Pons (tissue), 1 donor: Measurements from ENCODE around the gene NF2.

Experiments used
- DNase-seq: peaks from one replicate; pipeline ENCODE4 v3.0.0-alpha.2; 2016; ENCODE audit warnings: low spot score

Gene NF2

DNA sequence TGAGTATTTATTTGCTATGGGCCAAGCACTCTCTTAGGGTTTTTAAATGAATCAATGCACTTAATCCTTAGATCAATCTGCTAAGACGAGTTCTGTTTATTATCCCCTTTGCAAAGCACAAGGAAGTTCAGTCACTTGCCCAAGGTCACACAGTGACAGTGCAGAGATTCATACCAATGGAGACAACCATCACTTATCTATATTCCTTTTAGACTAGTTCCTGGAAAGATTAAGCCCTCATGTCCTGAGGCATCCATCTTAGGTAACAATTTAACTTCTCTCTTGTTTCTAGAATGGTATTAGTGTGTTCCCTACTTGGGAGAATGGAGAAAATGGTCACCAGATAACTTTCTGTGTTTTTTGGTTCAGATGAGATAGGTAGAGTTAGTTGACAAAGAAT is 28.3 kb downstream of the NF2 start:
- no peak for DNase-seq

DNA sequence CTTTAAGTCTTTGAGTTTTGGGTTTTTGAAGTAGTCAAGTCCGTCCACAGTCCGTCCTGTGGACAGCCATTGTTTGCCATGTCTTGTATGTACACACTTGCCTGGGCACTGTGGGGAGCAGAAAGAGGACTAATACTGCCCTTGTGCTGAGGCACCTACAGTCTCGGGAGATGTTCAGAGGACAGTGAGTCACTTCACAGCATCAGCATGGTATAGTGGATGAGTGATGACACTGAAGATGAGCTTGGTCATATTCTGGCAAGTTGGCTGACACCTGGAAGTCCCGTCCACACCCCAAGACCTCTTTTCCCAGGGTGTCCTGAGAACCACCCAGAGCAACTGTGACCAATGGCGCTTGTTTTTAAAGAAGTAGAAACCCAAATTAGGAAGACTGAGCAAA is 29.2 kb downstream of the NF2 start:
- no peak for DNase-seq

DNA sequence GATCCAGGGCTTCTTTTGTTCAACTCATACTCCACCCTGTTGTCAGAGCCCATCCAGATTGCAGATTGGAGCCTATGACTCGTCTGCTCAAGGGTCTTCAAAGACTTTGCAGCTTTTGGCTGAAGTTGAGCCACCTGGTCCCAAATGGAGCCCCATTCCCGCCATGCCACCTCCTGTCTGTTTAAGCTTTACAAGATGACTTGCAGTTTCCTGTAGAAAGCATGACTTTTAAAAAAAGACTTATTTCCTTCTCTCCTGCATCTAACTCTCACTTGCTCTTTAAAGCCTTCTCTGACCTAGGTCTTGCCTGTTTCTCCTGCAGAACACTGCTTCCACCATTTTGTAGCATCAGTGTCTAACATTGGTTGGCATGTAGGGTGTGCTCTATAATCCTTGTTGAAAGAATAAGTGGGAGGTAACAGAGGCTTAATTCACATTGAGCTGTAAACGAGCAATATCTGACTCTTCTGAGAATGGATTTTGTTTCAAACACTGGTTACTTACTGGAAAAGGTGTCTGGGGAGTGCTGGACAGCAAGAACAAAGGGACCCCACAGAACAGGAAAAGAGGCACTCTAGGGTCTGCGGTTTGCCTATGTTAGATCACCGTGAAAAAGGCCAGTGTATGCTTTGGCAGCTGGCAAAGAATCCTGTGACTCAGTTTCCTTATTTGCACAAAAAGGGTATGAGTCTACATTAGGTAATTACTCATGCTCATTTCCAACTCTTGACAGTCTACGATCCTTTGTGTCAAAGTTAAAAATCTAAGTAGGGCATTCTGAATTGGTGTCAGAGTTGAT is 30.3 kb downstream of the NF2 start:
- no peak for DNase-seq

DNA sequence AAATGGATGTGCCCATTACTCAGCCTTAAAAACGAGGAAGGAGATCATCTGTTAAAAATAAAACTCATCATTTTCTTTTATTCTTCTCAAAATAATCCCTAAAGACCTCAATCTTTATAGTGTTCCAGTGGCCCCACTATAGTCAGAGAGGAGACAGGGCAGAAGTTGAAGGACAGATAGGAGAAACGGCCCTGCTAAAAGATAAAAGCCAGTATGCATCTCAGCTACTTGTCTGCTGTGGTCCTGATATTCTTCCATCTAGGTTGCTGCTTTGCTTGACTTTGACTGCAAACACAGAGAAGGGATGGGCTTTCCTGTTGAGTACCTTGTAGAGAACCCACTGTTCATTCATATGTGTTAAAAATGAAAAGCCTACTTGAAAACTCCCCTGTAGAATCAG is 31.4 kb downstream of the NF2 start:
- DNase-seq = no peak

DNA sequence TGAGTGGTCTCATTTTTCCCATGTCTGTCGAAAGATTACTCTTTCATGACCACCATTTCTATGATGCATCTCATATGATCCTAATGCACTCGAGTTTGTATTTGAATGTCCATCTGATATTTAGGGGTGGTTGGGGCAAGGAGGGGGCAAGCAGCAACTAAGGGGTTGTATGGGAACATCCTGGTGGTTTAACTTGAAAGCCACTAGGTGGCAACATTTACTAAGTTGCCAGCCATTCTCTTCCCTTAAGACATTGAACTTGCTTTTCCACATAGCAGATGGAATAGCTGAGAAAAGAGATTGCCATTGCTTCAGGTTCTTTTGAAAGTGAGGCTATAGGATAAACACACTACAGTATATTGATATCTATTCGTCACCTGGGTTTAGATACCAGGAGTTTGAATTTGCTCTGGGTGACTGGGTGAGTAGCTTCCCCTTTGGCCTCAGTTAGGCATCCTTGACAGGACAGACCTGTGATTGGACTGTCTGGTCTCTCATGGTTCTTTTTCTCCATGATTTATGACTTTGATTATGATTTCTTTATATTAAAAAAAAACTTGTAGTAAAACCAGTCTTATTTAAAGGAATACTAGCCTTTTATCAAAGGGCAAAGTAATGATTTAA is 32.4 kb downstream of the NF2 start:
- DNase-seq = peak; percentile 69

DNA sequence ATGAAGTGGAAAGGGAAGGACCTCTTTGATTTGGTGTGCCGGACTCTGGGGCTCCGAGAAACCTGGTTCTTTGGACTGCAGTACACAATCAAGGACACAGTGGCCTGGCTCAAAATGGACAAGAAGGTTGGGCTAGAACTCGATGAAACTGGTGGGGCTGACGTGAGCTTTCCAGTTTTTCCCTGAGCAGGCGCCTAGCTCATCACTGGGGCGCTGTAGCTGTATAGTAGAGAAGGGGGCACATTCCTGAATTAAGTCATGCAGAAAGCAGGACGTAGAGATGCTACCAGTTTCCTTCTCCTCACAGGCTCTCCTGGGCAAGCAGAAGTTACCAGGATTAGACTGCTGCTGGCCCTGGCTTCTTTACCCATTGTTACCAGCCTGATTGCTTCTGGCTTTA is 33.3 kb downstream of the NF2 start:
- no peak for DNase-seq

DNA sequence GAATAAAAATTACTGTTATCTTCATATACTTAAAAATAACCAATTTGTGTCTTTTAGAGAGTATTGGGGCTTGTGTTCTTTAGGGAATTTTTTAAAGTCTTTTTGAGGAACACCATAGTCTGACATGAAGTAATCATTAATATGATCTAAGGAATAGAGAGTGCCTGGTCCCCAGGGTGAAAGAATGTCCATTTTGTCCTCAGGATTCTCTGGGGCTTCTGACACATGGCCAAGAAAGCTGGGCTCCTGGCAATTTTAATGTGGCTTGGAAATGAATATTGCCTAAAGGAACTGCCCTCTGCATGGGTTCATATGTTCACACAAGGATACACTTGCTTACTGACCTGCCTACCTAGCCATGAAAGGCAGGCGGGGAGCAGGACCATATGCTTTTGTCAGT is 33.7 kb downstream of the NF2 start:
- DNase-seq = no peak

- no peak for DNase-seq
These were observed 35.2 kb downstream of the NF2 start for GRCh38 chr22:29638678-29639077.

DNA sequence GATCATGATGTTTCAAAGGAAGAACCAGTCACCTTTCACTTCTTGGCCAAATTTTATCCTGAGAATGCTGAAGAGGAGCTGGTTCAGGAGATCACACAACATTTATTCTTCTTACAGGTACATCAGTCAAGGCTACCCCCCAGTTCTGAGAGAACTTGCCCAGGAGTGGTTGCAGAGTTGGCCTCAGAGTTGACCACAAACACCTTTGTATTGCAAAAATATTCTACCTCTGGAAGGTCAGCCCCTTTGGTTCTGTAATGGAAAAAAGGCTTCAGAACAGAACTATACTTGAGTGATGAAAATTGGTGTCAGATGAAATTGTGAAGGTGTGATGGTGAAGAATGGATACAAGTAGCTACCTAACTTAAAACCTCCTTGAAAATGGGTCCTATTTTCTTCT is 35.7 kb downstream of the NF2 start:
- no peak for DNase-seq

GRCh38 chr22:29641042-29641699 is 37.7 kb downstream of the NF2 start:
- DNase-seq = peak; percentile 36

- DNase-seq = no peak
These were observed 38.4 kb downstream of the NF2 start for GRCh38 chr22:29641700-29642330.

- no peak for DNase-seq
These were observed 39.3 kb downstream of the NF2 start for GRCh38 chr22:29642694-29643093.

DNA sequence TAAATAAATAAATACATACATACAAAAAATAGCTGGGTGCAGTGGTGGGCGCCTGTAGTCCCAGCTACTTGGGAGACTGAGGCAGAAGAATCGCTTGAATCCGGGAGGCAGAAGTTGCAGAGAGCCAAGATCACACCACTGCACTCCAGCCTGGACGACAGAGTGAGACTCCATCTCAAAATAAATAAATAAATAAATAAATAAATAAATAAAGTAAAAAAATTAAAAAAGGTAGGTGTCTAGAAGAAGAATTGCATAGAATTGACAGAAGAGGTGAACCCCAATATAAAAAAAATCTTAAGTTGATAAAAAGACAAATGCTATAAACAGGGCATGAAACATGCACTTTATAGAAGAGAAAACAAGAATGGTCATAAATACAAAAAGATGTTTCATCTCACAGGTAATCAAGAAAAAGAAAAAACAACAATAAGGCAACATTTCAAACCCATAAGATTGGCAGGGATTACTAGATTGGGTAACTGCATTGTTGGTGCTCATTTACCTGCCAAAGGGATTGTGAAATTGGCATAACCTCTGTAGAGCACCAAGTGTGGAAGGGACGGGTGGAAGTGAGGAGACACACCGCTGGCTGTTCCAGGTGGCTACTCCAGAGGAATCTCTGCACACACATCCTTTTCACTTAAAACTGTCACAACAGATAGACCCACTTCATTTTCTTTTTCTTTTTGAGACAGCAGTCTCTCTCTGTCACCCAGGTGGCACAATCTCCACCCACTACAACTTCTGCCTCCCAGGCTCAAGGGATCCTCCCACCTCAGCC is 44.7 kb downstream of the NF2 start:
- DNase-seq = no peak

DNA sequence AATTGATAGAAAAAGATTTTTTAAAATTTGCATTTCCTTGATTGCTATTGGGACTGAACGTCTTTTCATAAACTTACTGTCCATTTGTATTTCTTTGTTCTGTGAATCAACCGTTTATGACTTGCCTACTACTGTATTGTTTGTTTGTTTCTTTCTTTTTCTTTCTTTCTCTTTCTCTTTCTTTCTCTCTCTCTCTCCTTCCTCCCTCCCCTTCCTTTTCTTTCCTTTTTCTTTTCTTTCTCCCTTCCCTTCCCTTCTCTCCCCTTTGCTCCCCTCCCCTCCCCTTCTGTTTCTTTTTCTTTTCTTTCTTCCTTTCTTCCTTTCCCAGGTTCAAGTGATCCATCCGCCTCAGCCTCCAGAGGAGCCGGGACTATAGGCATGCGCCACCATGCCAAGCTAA is 46.9 kb downstream of the NF2 start:
- no peak for DNase-seq

DNA sequence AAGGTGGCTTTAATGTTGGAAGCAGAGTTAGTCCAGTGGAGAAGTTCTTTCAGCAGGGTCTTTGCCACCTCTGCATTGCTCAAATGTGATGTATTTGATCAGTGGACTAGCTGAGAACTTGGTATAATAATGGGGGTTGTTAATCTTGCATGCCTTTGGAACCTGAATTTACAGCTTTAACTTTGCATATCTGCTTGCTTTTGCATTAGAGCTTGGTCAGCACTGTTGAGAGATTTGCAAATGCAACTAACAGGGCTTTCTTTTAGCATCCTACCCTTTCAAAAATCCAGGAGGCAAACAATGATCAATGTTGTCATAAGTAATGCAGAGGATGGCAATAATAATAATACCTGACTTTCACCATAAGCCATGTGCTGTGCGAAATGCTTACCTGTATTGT is 48.2 kb downstream of the NF2 start:
- no peak for DNase-seq

GRCh38 chr22:29654420-29654819 is 51.0 kb downstream of the NF2 start:
- no peak for DNase-seq

- no peak for DNase-seq
These were observed 51.4 kb downstream of the NF2 start for GRCh38 chr22:29654882-29655281.

DNA sequence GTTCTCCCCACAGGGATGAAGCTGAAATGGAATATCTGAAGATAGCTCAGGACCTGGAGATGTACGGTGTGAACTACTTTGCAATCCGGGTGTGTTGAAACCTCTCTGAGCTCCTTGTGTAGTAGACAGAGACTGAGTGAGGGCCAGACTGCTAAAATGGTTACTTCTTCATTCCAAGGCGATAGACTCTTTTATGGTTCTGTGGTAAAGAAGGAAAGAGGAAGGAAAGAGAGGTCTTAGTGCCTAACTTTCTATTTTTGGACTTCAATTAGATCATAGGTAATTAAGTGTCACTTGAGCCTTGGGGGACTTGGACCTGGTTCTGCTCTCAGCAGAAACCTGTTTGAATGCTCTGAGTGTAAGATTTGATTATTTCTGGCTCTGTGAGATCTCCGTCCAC is 54.7 kb downstream of the NF2 start:
- DNase-seq = peak; percentile 81

- DNase-seq = no peak
These were observed 56.6 kb downstream of the NF2 start for GRCh38 chr22:29660021-29660420.

GRCh38 chr22:29661336-29661735 is 57.9 kb downstream of the NF2 start:
- DNase-seq = no peak

DNA sequence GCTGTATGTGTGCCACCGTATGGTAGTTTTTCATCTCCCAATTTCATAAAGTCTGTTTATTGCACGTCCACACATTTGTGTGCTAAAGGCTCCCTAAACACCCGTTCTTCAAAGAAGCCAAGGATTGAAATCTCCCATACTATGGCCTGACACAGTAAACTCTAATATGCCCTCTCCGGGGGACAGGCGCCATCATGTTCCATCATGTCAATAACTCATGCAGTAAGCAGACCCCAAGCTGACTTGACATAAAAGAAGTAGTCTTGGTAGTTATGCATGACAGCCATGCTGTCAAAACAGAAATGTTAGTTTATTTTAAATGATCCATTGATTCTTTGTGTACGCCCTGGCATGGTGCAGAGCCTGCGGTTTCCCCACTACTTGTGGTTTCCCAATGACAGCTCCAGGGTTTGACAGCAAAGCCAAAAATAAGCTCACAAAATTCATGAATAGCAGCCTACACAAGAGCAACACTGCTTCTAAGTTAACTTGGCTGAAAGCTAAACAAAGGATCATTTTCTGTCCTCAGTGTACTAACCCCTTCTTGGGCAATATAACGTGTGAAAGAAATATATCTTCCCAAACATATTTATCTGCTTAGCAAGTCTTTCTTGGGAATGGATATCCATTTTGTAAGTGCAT is 59.9 kb downstream of the NF2 start:
- no peak for DNase-seq

DNA sequence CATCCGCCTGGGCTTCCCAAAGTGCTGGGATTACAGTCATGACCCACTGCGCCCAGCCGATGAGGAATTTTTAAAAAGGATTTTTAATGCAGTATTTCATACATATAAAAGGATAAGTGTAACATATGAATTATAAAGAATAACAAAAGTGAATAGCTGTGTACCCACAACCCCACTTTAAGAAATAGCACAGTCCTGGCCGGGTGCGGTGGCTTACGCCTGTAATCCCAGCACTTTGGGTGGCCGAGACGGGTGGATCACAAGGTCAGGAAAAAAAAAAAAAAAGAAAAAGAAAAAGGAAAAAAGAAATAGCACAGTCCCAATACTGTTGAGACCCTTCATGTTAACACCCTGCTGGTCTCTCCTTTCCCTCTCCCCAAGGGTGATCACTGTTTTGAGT is 62.1 kb downstream of the NF2 start:
- DNase-seq = no peak
